K562 (cell line): ENCODE measurements around the gene FBLN2. TPM values are rescaled to one million over a fixed set of nuclear protein-coding genes. Genes with fewer than 3 reads are reported as not detected.
A peak's percentile ranks its signal among the peaks of the same experiment; 100 is the strongest.

Source experiments
- ATAC-seq: fragments of 200-7000 bp; cut with Tn5 transposase; 3 replicates; pipeline ENCODE4 v1.9.1; 2020; ENCODE audit warnings: moderate library complexity
- BruUV-seq: library from RNA; stranded (reverse); fragments of 400-500 nt; replicated peaks from 2 replicates; lab custom pipeline; 2021; lab: Mats Ljungman, UMichigan
- CTCF ChIA-PET: fragments of 300-600 bp; formaldehyde crosslinking; extraction: SDS; loops from one replicate; lab custom pipeline; 2021; ENCODE audit warnings: low intra/inter-chr PET ratio; lab: Yijun Ruan, JAX
- POLR2A ChIA-PET: fragments of 300-600, 350-650 bp; sonication (Branson Sonifier 250); formaldehyde crosslinking; extraction: SDS; loops from one replicate; lab custom pipeline; 2021; ENCODE audit warnings: antibody characterized with exemption, inconsistent platforms; lab: Yijun Ruan, JAX
- DNase-seq, 4 experiments: peaks; one replicate each; pipeline versions ENCODE4 v3.0.0 to v3.0.0-alpha.2; 2011 to 2018; ENCODE audit warnings: low spot score in 3 of 4, mixed read lengths in 3 of 4; ENCODE audit errors: extremely low read depth in 1 of 4
- FAIRE-seq: peaks from 2 replicates; lab custom pipeline; 2011; peaks lifted over from hg19 to GRCh38; lab: Jason Lieb, UNC
- H2AFZ ChIP-seq: 2 replicates; pipeline ENCODE4 v1.6.0; 2011; ENCODE audit warnings: low read depth, low read length, control low read depth, inconsistent platforms
- H3K27ac ChIP-seq: fragments of 200-600 bp; 3 replicates; pipeline ENCODE4 v1.8.0; 2011; ENCODE audit warnings: low read depth, mild to moderate bottlenecking, control low read depth, inconsistent platforms, low read length, moderate library complexity, mixed read lengths; ENCODE audit errors: extremely low read depth
- H3K27me3 ChIP-seq, 2 experiments: fragments of 300-600 bp in 1 of 2; 2 replicates in 1 of 2; 3 replicates in 1 of 2; pipeline versions ENCODE4 v1.6.0 to v1.8.0; 2011; ENCODE audit warnings: inconsistent platforms in 2 of 2, low read length in 2 of 2, mild to moderate bottlenecking in 1 of 2, mixed read lengths in 1 of 2, moderate library complexity in 1 of 2; ENCODE audit not compliant: control insufficient read depth in 2 of 2, insufficient read depth in 2 of 2
- H3K36me3 ChIP-seq: fragments of 300-600 bp; 3 replicates; pipeline ENCODE4 v1.8.0; 2011; ENCODE audit warnings: mild to moderate bottlenecking, low read length, inconsistent platforms; ENCODE audit not compliant: control insufficient read depth, insufficient read depth
- H3K4me1 ChIP-seq, 2 experiments: fragments of 200-600 bp in 1 of 2; replicated peaks in 1 of 2; 2 replicates in 1 of 2; 3 replicates in 1 of 2; pipeline versions ENCODE4 v1.5.1 to v1.8.0; 2011; ENCODE audit warnings: inconsistent platforms in 2 of 2, low read length in 2 of 2, mild to moderate bottlenecking in 1 of 2, mixed read lengths in 1 of 2, moderate library complexity in 1 of 2; ENCODE audit not compliant: control insufficient read depth in 2 of 2, insufficient read depth in 2 of 2
- H3K4me2 ChIP-seq: 2 replicates; pipeline ENCODE4 v1.6.1; 2011; ENCODE audit warnings: low read length, control low read depth, inconsistent platforms, mixed read lengths; ENCODE audit not compliant: insufficient read depth
- H3K4me3 ChIP-seq: fragments of 200-600 bp; sonication (generic), shearing (Covaris generic); 2 replicates; pipeline ENCODE4 v1.5.1; 2016; ENCODE audit warnings: control low read depth, inconsistent platforms
- H3K79me2 ChIP-seq: fragments of 200-600 bp; 3 replicates; pipeline ENCODE4 v1.8.0; 2011; ENCODE audit warnings: low read length, inconsistent platforms; ENCODE audit not compliant: control insufficient read depth, insufficient read depth
- H3K9ac ChIP-seq, 2 experiments: 2 replicates each; pipeline versions ENCODE4 v1.6.0 to v1.6.1; 2011; ENCODE audit warnings: low read depth in 2 of 2, low read length in 2 of 2, control low read depth in 1 of 2, inconsistent platforms in 1 of 2, mild to moderate bottlenecking in 1 of 2, mixed read lengths in 1 of 2; ENCODE audit not compliant: insufficient read depth in 1 of 2
- H3K9me1 ChIP-seq: one replicate; pipeline ENCODE4 v1.6.0; 2011; ENCODE audit warnings: inconsistent platforms, mild to moderate bottlenecking, low read length, moderate library complexity; ENCODE audit not compliant: control insufficient read depth, insufficient read depth
- H3K9me3 ChIP-seq: replicated peaks from 2 replicates; pipeline ENCODE4 v1.5.1; 2011; ENCODE audit warnings: low read depth, low read length, inconsistent platforms; ENCODE audit not compliant: control insufficient read depth, insufficient read depth
- H4K20me1 ChIP-seq: replicated peaks from 2 replicates; pipeline ENCODE4 v1.6.1; 2011; ENCODE audit warnings: low read length, inconsistent platforms, mixed read lengths; ENCODE audit not compliant: control insufficient read depth, insufficient read depth
- ARID4B ChIP-seq: sonication (generic); formaldehyde crosslinking; IDR thresholded peaks from 2 replicates; pipeline ENCODE4 v1.8.0; 2022; ENCODE audit warnings: mild to moderate bottlenecking, missing genetic modification reagents
- CBFA2T2 ChIP-seq: fragments of 450-650 bp; conservative IDR thresholded peaks from 2 replicates; pipeline ENCODE4 v1.6.1; 2017; ENCODE audit warnings: mild to moderate bottlenecking
- HOXB6 ChIP-seq: fragments of 250-450 bp; sonication (Bioruptor Pico); IDR thresholded peaks from 2 replicates; pipeline ENCODE4 v1.5.1; 2022; ENCODE audit warnings: mild to moderate bottlenecking, borderline replicate concordance
- PML ChIP-seq: IDR thresholded peaks from 2 replicates; pipeline ENCODE4 v1.6.1; 2012; ENCODE audit warnings: low read length, inconsistent platforms
- XRCC5 ChIP-seq: fragments of 200-400 bp; formaldehyde crosslinking; IDR thresholded peaks from 2 replicates; pipeline ENCODE4 v1.6.1; 2017; ENCODE audit warnings: low read depth, mild to moderate bottlenecking, low read length
- ZBTB1 ChIP-seq: sonication (generic); formaldehyde crosslinking; IDR thresholded peaks from 2 replicates; pipeline ENCODE4 v1.8.1; 2023; ENCODE audit warnings: missing genetic modification reagents, low read depth, mild to moderate bottlenecking, borderline replicate concordance
- ZNF318 ChIP-seq, 2 experiments: fragments of 450-650 bp; IDR thresholded peaks; 2 replicates each; pipeline ENCODE4 v1.6.1; 2016; ENCODE audit warnings: mild to moderate bottlenecking in 2 of 2, borderline replicate concordance in 1 of 2, low read depth in 1 of 2, moderate library complexity in 1 of 2
- WGBS: fragments of 100-300 bp; shearing (Covaris generic); methylation state at CpG from one replicate; pipeline ENCODE4 v1.1.6; 2016; ENCODE audit warnings: low coverage, mixed read lengths; ENCODE audit not compliant: insufficient coverage; ENCODE audit errors: missing lambda C conversion rate; 5-methylcytosine and 5-hydroxymethylcytosine counted together
- in situ Hi-C: fragments of 300-500 bp; cut with MboI; formaldehyde crosslinking; loops from 4 replicates; pipeline ENCODE4 v1.15.0; 2018; ENCODE audit warnings: inconsistent platforms, mixed read lengths
- intact Hi-C: fragments of 100-400 bp; cut with micrococcal nuclease; formaldehyde crosslinking; loops from 2 replicates; pipeline ENCODE4 v1.14.2; 2022
- polyA plus RNA-seq, 8 experiments: library from polyadenylated mRNA; depleted of rRNA in 4 of 8; stranded (reverse) in 5 of 8; unstranded in 3 of 8; fragments of >200 nt; fragmentation: Nextera tagmentation in 2 of 8; fragmentation: Illumina TruSeq in 1 of 8; extraction: Ambion mirVana in 2 of 8; extraction: Trizol in 1 of 8; gene quantifications; 2 replicates each; pipeline versions ENCODE4 v1.2.1 to v1.2.3, GENCODE V29; 2011 to 2014; ENCODE audit warnings: inconsistent platforms in 1 of 8, missing spikeins in 1 of 8
- total RNA-seq, 7 experiments: library from RNA; depleted of rRNA in 6 of 7; stranded (reverse); fragments of >200 nt in 6 of 7; fragmentation: Illumina TruSeq in 2 of 7; extraction: Trizol in 2 of 7; gene quantifications; 2 replicates each; pipeline versions ENCODE4 v1.2.1 to v1.2.3, GENCODE V29; 2011 to 2021; ENCODE audit warnings: low replicate concordance in 1 of 7

The FBLN2 gene
- total and polyA plus RNA-seq, 9 of the 15 experiments (the other 6 are each of a cell fraction or from before 2014, with no cell fraction given): 0.03 to 0.10 (median 0.04) TPM; not detected in 6

- FAIRE-seq: no peak
- TF ChIP-seq ZNF318 (IDR thresholded peaks at IDR 0.05; ENCODE audit: borderline replicate concordance in 1 of 2, low read depth in 1 of 2) (no peak), HOXB6 (CRISPR knock-in tag) (no peak), XRCC5 (no peak), PML (no peak), ARID4B (no peak), ZBTB1 (CRISPR knock-in tag) (no peak), CBFA2T2 (peak; percentile 40; the same call in 1 of the 2 replicates)
Measured at GRCh38 chr3:13507570-13508339, 41.2 kb upstream of the FBLN2 start.

More at GRCh38 chr3:13507570-13508339, 41.2 kb upstream of the FBLN2 start:
- peak in 2 of 4 experiments; percentile 54 to 61 for DNase-seq
- Histone ChIP-seq H3K4me2 (no peak overlapping the region), H3K36me3 (no peaks in the 10 kb centered on the region), H3K27me3 (peaks cover 14 to 23% of the 10 kb centered on the region in 2 experiments; a peak in 4 of 5 replicates), H3K27ac (no peak overlapping the region), H3K4me3 (no peak overlapping the region), H3K4me1 (peaks cover 0 to 29% of the 10 kb centered on the region in 2 experiments; a peak in 2 of 5 replicates), H2AFZ (no peak overlapping the region), H3K9ac (peak overlapping the region in 1 of 2 experiments; percentile 64; a peak in 2 of 4 replicates), H3K9me3 (no peaks in the 10 kb centered on the region), H3K79me2 (no peaks in the 10 kb centered on the region), H3K9me1 (no peaks in the 10 kb centered on the region), H4K20me1 (peaks cover 5% of the 10 kb centered on the region)
- POLR2A ChIA-PET: interaction anchor here (0.7 to 1.7 kb wide), 3 partner anchors 10 to 23 kb away, joined by 3 to 5 read pairs (median 4); no protein-coding TSS in a partner anchor
- intact Hi-C loops: no loop called here
- in situ Hi-C loops: no loop called here
- peak; percentile 29; the same call in 2 of the 3 replicates for ATAC-seq
- WGBS: 18% methylated on average over 20 of the region's 20 CpGs
- BruUV-seq: no TSS peak
- CTCF ChIA-PET: no interaction called here
